8988T (cell line): ENCODE data around the gene HOXB3.
"Not testable (repeated sequence)": the region's sequence is repeated elsewhere in the genome, so short reads cannot be mapped to it uniquely, and the experiment has no call there.

Experiments
- DNase-seq: peaks from one replicate; pipeline ENCODE4 v3.0.0; 2011

The HOXB3 gene

DNA sequence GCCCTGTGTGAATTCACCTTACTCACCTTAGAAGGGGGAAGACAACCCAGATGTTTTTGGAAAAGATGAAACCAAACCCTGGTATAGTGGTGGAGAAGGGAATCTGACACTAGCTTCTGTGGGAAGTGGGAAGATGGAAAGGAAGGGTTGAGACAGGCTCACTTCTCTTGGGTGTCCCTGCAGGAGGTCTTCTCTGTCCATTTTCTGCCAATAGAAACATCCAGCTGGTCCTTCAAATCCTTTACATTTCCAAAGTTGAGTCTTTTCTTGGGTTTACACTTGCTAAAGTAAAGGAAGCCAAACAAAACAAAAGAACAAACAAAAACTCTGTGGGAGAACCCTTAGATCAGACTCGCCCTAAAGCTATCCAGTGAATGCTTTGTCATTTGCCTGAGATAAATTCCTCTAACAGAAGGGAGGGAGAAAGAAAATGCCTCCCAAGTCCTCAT, 69.4 kb downstream of the HOXB3 start:
- DNase-seq = no peak

- no peak for DNase-seq
Measured at GRCh38 chr17:48519427-48519826, 70.6 kb downstream of the HOXB3 start.

DNA sequence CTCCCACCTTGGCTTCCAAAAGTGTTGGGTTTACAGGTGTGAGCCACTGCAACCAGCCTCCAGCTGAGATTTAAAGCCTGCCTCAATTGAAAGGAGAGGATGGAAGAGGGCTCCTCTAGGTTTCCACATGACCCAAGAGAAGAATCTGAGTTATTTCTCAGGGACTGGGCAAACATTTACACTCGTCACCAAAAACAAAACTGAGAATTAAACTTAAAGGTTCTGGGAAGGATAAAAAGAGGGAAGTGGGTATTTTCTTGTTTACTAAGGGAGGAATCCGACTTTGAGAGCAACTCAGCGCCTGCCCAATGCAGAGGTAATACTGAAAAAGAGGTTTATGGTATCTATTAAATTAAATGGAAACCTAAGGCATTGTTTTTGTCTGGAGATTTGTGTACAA, 72.6 kb downstream of the HOXB3 start:
- no peak for DNase-seq

- no peak for DNase-seq
Measured at GRCh38 chr17:48515925-48516900, 73.8 kb downstream of the HOXB3 start.

- DNase-seq = no peak
Measured at GRCh38 chr17:48514477-48514876, 75.6 kb downstream of the HOXB3 start.

- DNase-seq = no peak
Measured at GRCh38 chr17:48513666-48514455, 76.2 kb downstream of the HOXB3 start.

- DNase-seq = no peak
Measured at GRCh38 chr17:48513097-48513496, 76.9 kb downstream of the HOXB3 start.

GRCh38 chr17:48510761-48511604, 79.1 kb downstream of the HOXB3 start:
- DNase-seq = no peak

DNA sequence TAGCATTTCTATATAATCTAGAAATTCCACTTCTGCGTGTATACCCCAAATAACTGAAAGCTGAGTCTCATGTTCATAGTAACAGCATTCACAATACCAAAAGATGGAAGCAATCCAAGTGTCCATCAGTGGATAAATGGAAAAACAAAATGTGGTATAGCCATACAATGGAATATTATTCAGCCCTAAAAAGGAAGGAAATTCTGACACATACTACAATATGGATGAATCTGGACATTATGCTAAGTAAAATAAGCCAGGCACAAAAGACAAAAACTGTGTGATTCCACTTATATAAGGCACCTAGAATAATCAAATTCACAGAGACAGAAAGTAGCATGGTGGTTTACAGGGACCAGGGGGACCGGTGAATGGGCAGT, 79.7 kb downstream of the HOXB3 start:
- DNase-seq = no peak

DNA sequence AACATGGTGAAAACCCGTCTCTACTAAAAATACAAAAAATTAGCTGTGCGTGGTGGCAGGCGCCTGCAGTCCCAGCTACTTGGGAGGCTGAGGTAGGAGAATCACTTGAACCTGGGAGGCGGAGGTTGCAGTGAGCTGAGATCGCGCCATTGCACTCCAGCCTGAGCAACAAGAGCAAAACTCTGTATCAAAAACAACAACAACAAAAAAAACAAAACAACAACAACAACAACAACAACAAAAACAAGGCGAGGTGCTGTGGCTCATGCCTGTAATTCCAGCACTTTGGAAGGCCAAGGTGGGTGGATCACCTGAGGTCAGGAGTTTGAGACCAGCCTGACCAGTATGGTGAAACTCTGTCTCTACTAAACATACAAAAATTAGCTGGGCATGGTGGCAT, 80.3 kb downstream of the HOXB3 start:
- DNase-seq = not testable (repeated sequence)

GRCh38 chr17:48506246-48506645, 83.8 kb downstream of the HOXB3 start:
- DNase-seq = no peak

GRCh38 chr17:48505788-48506187, 84.3 kb downstream of the HOXB3 start:
- DNase-seq = no peak

- no peak for DNase-seq
Measured at GRCh38 chr17:48504953-48505352, 85.1 kb downstream of the HOXB3 start.

- no peak for DNase-seq
Measured at GRCh38 chr17:48503747-48504146, 86.3 kb downstream of the HOXB3 start.

DNA sequence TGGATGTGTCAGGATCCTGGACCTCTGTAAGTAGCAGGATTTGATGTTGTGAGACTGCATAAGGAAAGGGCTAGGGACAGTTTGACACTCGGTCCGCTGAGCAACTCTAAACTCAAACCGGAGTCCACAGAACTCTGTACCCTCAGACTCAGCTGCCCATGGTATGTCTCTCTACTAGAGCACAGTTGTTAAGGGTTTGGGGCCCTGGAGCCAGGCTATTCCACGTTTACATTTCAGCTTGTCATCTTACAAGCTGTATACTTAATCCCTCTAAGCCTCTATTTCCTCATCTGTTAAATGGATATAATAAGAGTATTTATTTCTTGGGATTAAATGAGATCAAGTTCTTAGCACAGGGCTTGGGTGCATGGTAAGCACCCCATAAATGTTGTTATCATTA, 87.1 kb downstream of the HOXB3 start:
- no peak for DNase-seq

DNA sequence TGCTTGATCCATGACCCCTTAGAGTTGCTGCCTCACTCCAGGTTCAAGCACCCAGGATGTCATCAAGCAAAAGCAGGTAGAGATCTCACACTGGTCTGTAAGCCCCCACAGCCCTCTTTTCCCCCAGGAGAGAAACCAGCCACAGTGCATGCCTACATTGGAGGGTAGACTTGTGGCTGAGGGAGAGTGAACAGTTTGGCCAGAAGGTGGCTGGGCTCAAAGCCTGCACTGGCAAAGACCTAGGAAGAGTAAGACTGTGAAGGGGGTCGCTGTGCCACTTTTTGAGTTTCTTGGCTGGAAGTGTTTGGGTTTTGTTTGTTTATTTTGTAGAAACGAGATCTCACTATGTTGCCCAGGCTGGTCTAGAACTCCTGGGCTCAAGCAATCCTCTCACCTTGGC, 87.7 kb downstream of the HOXB3 start:
- DNase-seq = no peak

GRCh38 chr17:48500435-48501426, 89.3 kb downstream of the HOXB3 start:
- no peak for DNase-seq

GRCh38 chr17:48499735-48500434, 90.2 kb downstream of the HOXB3 start:
- no peak for DNase-seq

GRCh38 chr17:48499248-48499647, 90.8 kb downstream of the HOXB3 start:
- DNase-seq = no peak
